A549 (cell line): ENCODE results near the gene STOM.

ENCODE experiments used
- CEBPB ChIP-seq, 2 experiments: fragments of >200 bp in 1 of 2; sonication (Bioruptor Twin) in 1 of 2; formaldehyde crosslinking in 1 of 2; IDR thresholded peaks; 2 replicates each; pipeline ENCODE4 v1.6.1; 2012 to 2016
- CTCF ChIP-seq: fragments of >200 bp; sonication (Bioruptor Twin); formaldehyde crosslinking; IDR thresholded peaks from 3 replicates; pipeline ENCODE4 v1.5.1; 2016
- EHMT2 ChIP-seq: fragments of 200-600 bp; sonication (generic); IDR thresholded peaks from 2 replicates; pipeline ENCODE4 v1.6.1; 2016; ENCODE audit warnings: antibody characterized with exemption, low read depth, mild to moderate bottlenecking, moderate library complexity
- FOXS1 ChIP-seq: fragments of 250-450 bp; sonication (Bioruptor Pico); IDR thresholded peaks from 2 replicates; pipeline ENCODE4 v1.5.0; 2020; ENCODE audit warnings: mild to moderate bottlenecking, moderate library complexity
- POLR2AphosphoS2 ChIP-seq: conservative IDR thresholded peaks from 2 replicates; pipeline ENCODE4 v1.6.1; 2012; ENCODE audit warnings: low read length, improper control_type of control experiment, inconsistent platforms
- RAD21 ChIP-seq, 2 experiments: fragments of >200 bp in 1 of 2; sonication (Bioruptor Twin) in 1 of 2; formaldehyde crosslinking in 1 of 2; IDR thresholded peaks in 1 of 2; conservative IDR thresholded peaks in 1 of 2; 2 replicates in 1 of 2; 3 replicates in 1 of 2; pipeline ENCODE4 v1.6.1; 2012 to 2018; ENCODE audit warnings: inconsistent platforms in 1 of 2
- RARB ChIP-seq: fragments of 250-450 bp; sonication (Bioruptor Pico); IDR thresholded peaks from 2 replicates; pipeline ENCODE4 v1.8.0; 2021; ENCODE audit warnings: mild to moderate bottlenecking, moderate library complexity

GRCh38 chr9:121388140-121388905 lies 18.3 kb upstream of the STOM start:
- TF ChIP-seq CTCF (no peak), POLR2AphosphoS2 (no peak), CEBPB (IDR thresholded peaks at IDR 0.05) (no peak), EHMT2 (no peak), RARB (CRISPR knock-in tag) (no peak), FOXS1 (CRISPR knock-in tag) (no peak), RAD21 (conservative IDR thresholded peaks at IDR 0.05 in 1 of 2, IDR thresholded peaks at IDR 0.05 in 1 of 2) (no peak)
